NCI-H2081 treated with DMSO at 0.1 percent for 48 hours (cell line): ENCODE results near the gene FN3K.
"Not testable (repeated sequence)": the region's sequence is repeated elsewhere in the genome, so short reads cannot be mapped to it uniquely, and the experiment has no call there.

Experiments used
- DNase-seq: peaks from one replicate; lab custom pipeline; 2025; lab: John Stamatoyannopoulos, UW

Gene FN3K

GRCh38 chr17:82737967-82738877 lies 2.8 kb downstream of the FN3K start:
- no peak for DNase-seq

GRCh38 chr17:82740906-82741759 lies 5.7 kb downstream of the FN3K start:
- DNase-seq: no peak

GRCh38 chr17:82743344-82744219 lies 8.2 kb downstream of the FN3K start:
- DNase-seq: no peak

GRCh38 chr17:82744736-82745135 lies 9.3 kb downstream of the FN3K start:
- DNase-seq: not testable (repeated sequence)

- DNase-seq: no peak
These were observed 10.1 kb downstream of the FN3K start for GRCh38 chr17:82745524-82745923.

- no peak for DNase-seq
These were observed 13.3 kb downstream of the FN3K start for GRCh38 chr17:82748756-82749155.

- no peak for DNase-seq
These were observed 15.0 kb downstream of the FN3K start for GRCh38 chr17:82750241-82750908.

- DNase-seq: no peak
These were observed 15.8 kb downstream of the FN3K start for GRCh38 chr17:82751171-82751570.

GRCh38 chr17:82751571-82752370 lies 16.4 kb downstream of the FN3K start, which contains the start of gene TBCD:
TBCD (plus strand) TSS chr17:82752065; CDS start chr17:82752194, 129 bp downstream.
- DNase-seq: no peak

GRCh38 chr17:82752371-82753200 lies 17.2 kb downstream of the FN3K start:
- DNase-seq: no peak

GRCh38 chr17:82753201-82753464 lies 17.7 kb downstream of the FN3K start:
- no peak for DNase-seq

- no peak for DNase-seq
These were observed 19.1 kb downstream of the FN3K start for GRCh38 chr17:82754297-82755208.

- no peak for DNase-seq
These were observed 20.8 kb downstream of the FN3K start for GRCh38 chr17:82756166-82756565.

- DNase-seq: no peak
These were observed 30.0 kb downstream of the FN3K start for GRCh38 chr17:82765371-82765770.

GRCh38 chr17:82767041-82767754 lies 31.8 kb downstream of the FN3K start:
- no peak for DNase-seq

GRCh38 chr17:82769041-82769440 lies 33.6 kb downstream of the FN3K start:
- DNase-seq: no peak

- no peak for DNase-seq
These were observed 36.6 kb downstream of the FN3K start for GRCh38 chr17:82772026-82772425.

GRCh38 chr17:82774456-82774855 lies 39.0 kb downstream of the FN3K start:
- not testable (repeated sequence) for DNase-seq
